GM12891 (cell line): Measurements from ENCODE around the gene PLEK2.

Source experiments
- POLR2A ChIP-seq: IDR thresholded peaks from 2 replicates; pipeline ENCODE4 v1.6.1; 2011; ENCODE audit warnings: low read depth, low read length, control low read depth
- POLR2AphosphoS5 ChIP-seq: IDR thresholded peaks from 2 replicates; pipeline ENCODE4 v1.6.1; 2011; ENCODE audit warnings: low read depth, low read length, control low read depth

DNA sequence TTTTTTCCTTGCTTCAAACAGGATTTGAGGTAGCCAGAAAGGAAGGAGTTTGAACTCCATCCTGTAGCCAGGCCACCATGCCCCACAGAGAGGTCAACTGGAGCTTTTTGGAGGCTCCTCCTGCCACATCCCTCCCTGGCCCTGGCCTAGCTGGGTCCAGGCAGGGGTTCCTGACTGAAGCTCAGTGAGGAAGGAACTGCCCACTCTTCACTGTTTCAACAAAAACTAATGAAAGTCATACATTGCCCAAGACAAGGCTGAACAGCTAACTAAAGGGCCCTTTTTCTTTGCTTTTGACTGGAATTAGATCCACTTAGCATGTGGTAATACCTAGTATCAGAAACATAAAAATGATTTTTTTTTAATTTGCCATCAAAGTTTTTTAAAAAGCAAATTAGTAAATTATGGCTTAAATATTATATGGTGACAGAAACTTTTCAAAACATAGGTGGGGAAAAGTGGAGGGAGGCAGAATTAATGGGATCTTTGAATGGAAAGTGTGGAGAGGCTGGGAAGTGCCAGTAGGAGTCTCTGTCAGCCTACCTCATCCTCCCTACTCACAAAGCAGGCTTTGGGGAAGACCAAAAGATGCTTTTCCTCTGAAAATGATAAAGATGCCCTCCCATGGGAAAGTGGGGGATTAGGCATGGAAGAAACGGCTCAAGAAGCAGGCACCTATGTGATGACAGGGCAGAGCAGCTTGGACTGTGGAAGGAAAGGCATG, 22.0 kb downstream of the PLEK2 start:
- TF ChIP-seq POLR2A (no peak), POLR2AphosphoS5 (no peak)
